ENCODE data around the gene COX14. TPM values are rescaled to one million over a fixed set of nuclear protein-coding genes. Genes with fewer than 3 reads are reported as not detected.

The COX14 gene
- total and polyA plus RNA-seq, 4 donors = 26.7 to 172 (median 53.5) TPM

GRCh38 chr12:50087995-50088394 is 24.0 kb upstream of the COX14 start:
- Histone ChIP-seq H3K27me3 (ENCODE audit: control insufficient read depth in 4 of 4, insufficient read depth in 4 of 4, low read length in 3 of 4) (no peaks in the 10 kb centered on the region), H3K4me1 (ENCODE audit: control insufficient read depth in 4 of 4, insufficient read depth in 4 of 4, low read length in 3 of 4) (peaks cover 0 to 20% (median 9%) of the 10 kb centered on the region in 4 donors), H3K4me3 (ENCODE audit: low read depth in 1 of 3, low read length in 3 of 3) (no peak overlapping the region), H3K36me3 (ENCODE audit: control insufficient read depth in 4 of 4, insufficient read depth in 3 of 4, low read depth in 1 of 4, low read length in 3 of 4) (peaks cover 11 to 38% (median 33%) of the 10 kb centered on the region in 4 donors), H3K9ac (ENCODE audit: low read depth in 1 of 2, low read length in 2 of 2) (no peak overlapping the region), H3K27ac (ENCODE audit: low read depth in 1 of 2, low read length in 2 of 2) (no peak overlapping the region), H3K9me3 (ENCODE audit: control insufficient read depth in 4 of 4, low read length in 3 of 4) (no peaks in the 10 kb centered on the region)
- no peak for DNase-seq (ENCODE audit: low spot score)
- WGBS = 83% methylated on average over 3 of the region's 3 CpGs
- TF ChIP-seq MAX (IDR thresholded peaks at IDR 0.05) = no peak

GRCh38 chr12:50088577-50089335 is 23.3 kb upstream of the COX14 start:
- no peaks in the 10 kb centered on the region for H3K27me3 ChIP-seq (ENCODE audit: control insufficient read depth in 4 of 4, insufficient read depth in 4 of 4, low read length in 3 of 4)
- H3K27ac ChIP-seq (ENCODE audit: low read depth in 1 of 2, low read length in 2 of 2) = no peak overlapping the region
- H3K9me3 ChIP-seq (ENCODE audit: control insufficient read depth in 4 of 4, low read length in 3 of 4) = no peaks in the 10 kb centered on the region
- WGBS = 18% methylated on average over 3 of the region's 3 CpGs
- peak; percentile 57 for DNase-seq (ENCODE audit: low spot score)
- peaks cover 0 to 20% (median 9%) of the 10 kb centered on the region in 4 donors for H3K4me1 ChIP-seq (ENCODE audit: control insufficient read depth in 4 of 4, insufficient read depth in 4 of 4, low read length in 3 of 4)
- H3K4me3 ChIP-seq (ENCODE audit: low read depth in 1 of 3, low read length in 3 of 3) = no peak overlapping the region
- H3K36me3 ChIP-seq (ENCODE audit: control insufficient read depth in 4 of 4, insufficient read depth in 3 of 4, low read depth in 1 of 4, low read length in 3 of 4) = peaks cover 14 to 44% (median 34%) of the 10 kb centered on the region in 4 donors
- H3K9ac ChIP-seq (ENCODE audit: low read depth in 1 of 2, low read length in 2 of 2) = peak overlapping the region in 1 of 2 donors; percentile 9
- no peak for TF ChIP-seq ATF3 (IDR thresholded peaks at IDR 0.05)
- no peak for TF ChIP-seq HNF4G (IDR thresholded peaks at IDR 0.05)
- TF ChIP-seq JUND (IDR thresholded peaks at IDR 0.05) = no peak
- peak; percentile 76 for TF ChIP-seq CTCF (IDR thresholded peaks at IDR 0.05; ENCODE audit: low read depth, low read length, missing input control)
- no peak for TF ChIP-seq NR2F2 (IDR thresholded peaks at IDR 0.05)
- TF ChIP-seq FOXA2 (IDR thresholded peaks at IDR 0.05) = no peak
- peak in 1 of 2 donors; percentile 12 for TF ChIP-seq HNF4A (conservative IDR thresholded peaks at IDR 0.05)
- TF ChIP-seq MAX (IDR thresholded peaks at IDR 0.05) = no peak
- no peak for TF ChIP-seq EGR1 (IDR thresholded peaks at IDR 0.05; ENCODE audit: low read depth in 2 of 2)
- no peak for TF ChIP-seq YY1 (IDR thresholded peaks at IDR 0.05)
- no peak for TF ChIP-seq RXRA (IDR thresholded peaks at IDR 0.05)
- TF ChIP-seq SP1 (IDR thresholded peaks at IDR 0.05) = peak; percentile 9
- TF ChIP-seq TAF1 (conservative IDR thresholded peaks at IDR 0.05) = no peak
- no peak for TF ChIP-seq FOXA1 (IDR thresholded peaks at IDR 0.05)
- no peak for TF ChIP-seq GABPA (IDR thresholded peaks at IDR 0.05 in 1 of 2, conservative IDR thresholded peaks at IDR 0.05 in 1 of 2)
- TF ChIP-seq REST (IDR thresholded peaks at IDR 0.05) = no peak
- TF ChIP-seq ZBTB33 (IDR thresholded peaks at IDR 0.05) = no peak
- TF ChIP-seq RAD21 (IDR thresholded peaks at IDR 0.05) = peak; percentile 81 to 87

Data from liver (tissue), 9 donors.